ENCODE data around the gene LRCOL1.

DNA sequence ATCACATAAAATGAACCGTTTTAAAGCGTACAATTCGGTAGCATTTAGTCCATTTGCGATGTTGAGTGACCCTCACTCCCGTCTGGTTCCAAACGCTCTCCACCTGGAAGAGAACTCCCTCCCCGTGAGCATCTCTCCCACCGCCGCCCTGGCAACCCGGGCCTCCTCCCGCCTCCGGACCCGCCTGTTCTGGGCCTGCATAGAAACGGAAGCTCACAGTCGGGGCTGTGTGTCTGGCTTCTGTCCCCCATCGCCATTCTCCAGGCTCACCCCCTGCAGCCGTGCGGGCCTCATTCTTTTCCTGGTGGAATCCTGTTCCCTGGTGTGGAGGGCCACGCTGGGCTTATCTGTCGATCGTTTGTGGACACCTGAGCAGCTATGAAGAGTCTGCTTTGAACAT lies 17.3 kb downstream of the LRCOL1 start:
- TF ChIP-seq, protein P1, sequence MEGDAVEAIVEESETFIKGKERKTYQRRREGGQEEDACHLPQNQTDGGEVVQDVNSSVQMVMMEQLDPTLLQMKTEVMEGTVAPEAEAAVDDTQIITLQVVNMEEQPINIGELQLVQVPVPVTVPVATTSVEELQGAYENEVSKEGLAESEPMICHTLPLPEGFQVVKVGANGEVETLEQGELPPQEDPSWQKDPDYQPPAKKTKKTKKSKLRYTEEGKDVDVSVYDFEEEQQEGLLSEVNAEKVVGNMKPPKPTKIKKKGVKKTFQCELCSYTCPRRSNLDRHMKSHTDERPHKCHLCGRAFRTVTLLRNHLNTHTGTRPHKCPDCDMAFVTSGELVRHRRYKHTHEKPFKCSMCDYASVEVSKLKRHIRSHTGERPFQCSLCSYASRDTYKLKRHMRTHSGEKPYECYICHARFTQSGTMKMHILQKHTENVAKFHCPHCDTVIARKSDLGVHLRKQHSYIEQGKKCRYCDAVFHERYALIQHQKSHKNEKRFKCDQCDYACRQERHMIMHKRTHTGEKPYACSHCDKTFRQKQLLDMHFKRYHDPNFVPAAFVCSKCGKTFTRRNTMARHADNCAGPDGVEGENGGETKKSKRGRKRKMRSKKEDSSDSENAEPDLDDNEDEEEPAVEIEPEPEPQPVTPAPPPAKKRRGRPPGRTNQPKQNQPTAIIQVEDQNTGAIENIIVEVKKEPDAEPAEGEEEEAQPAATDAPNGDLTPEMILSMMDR (IDR thresholded peaks at IDR 0.05), result no peak
- TF ChIP-seq POLR2AphosphoS5 (IDR thresholded peaks at IDR 0.05) (no peak), POLR2A (IDR thresholded peaks at IDR 0.05) (no peak)

Data from prostate gland (tissue), 2 donors.